Left ventricle myocardium inferior (tissue), 1 donor: Measurements from ENCODE around the gene PASK. TPM values are rescaled to one million over a fixed set of nuclear protein-coding genes. Genes with fewer than 3 reads are reported as not detected.

ENCODE experiments used
- DNase-seq: peaks from one replicate; pipeline ENCODE4 v3.0.0-alpha.2; 2020
- H3K27ac ChIP-seq: fragments of 200-600 bp; replicated peaks from 2 replicates; pipeline ENCODE4 v1.8.0; 2021
- H3K27me3 ChIP-seq: fragments of 200-600 bp; 2 replicates; pipeline ENCODE4 v1.8.0; 2021; ENCODE audit warnings: low read depth
- H3K36me3 ChIP-seq: fragments of 200-600 bp; 2 replicates; pipeline ENCODE4 v1.8.0; 2021
- H3K4me1 ChIP-seq: fragments of 200-600 bp; 2 replicates; pipeline ENCODE4 v1.8.0; 2021
- H3K4me3 ChIP-seq: fragments of 200-600 bp; 2 replicates; pipeline ENCODE4 v1.8.0; 2021; ENCODE audit warnings: mild to moderate bottlenecking, moderate library complexity
- H3K9me3 ChIP-seq: fragments of 200-600 bp; replicated peaks from 2 replicates; pipeline ENCODE4 v1.8.0; 2021
- intact Hi-C: fragments of 100-400 bp; cut with micrococcal nuclease; formaldehyde crosslinking; loops from one replicate; pipeline ENCODE4 v1.11.0; 2022
- total RNA-seq: library from RNA; stranded (reverse); fragmentation: NEBNext Ultra II Directional; extraction: Animal tissue kit (Norgen Biotek cat#: 25700); gene quantifications from one replicate; pipeline ENCODE4 v1.2.1, GENCODE V29; 2021
- TF ChIP-seq, protein P1 (sequence below): fragments of 200-600 bp; IDR thresholded peaks from 2 replicates; pipeline ENCODE4 v1.8.0; 2021; ENCODE audit warnings: antibody characterized with exemption, mild to moderate bottlenecking, borderline replicate concordance
- donor health status: DM: no; HTN: yes; CAD: no; lungs with severe emphysema.

PASK gene
- total RNA-seq, 1 donor from 2014 or later = 3.4 TPM

DNA sequence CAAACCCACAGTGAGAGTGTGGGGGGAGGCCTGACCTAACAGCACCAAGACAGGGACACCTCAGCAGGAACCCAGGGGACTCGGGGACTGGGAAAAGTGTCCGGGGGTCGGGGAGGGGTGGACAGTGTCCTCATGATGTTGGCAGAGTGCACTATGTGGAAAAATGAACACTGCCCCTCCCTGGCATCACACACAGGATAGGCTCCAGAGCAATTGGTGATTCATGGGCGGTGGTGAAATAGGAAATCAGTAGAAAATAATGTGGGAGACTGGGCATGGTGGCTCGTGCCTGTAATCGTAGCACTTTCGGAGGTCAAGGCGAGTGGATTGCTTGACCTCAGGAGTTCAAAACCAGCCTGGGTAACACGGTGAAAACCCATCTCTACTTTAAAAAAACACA, 35.6 kb upstream of the PASK start:
- Histone ChIP-seq H3K4me1 (no peaks in the 10 kb centered on the region), H3K36me3 (peaks cover 19% of the 10 kb centered on the region), H3K27ac (no peak overlapping the region), H3K9me3 (no peaks in the 10 kb centered on the region), H3K27me3 (peaks cover 7% of the 10 kb centered on the region), H3K4me3 (no peak overlapping the region)
- intact Hi-C loops = no loop called here
- DNase-seq = no peak
- TF ChIP-seq, protein P1, sequence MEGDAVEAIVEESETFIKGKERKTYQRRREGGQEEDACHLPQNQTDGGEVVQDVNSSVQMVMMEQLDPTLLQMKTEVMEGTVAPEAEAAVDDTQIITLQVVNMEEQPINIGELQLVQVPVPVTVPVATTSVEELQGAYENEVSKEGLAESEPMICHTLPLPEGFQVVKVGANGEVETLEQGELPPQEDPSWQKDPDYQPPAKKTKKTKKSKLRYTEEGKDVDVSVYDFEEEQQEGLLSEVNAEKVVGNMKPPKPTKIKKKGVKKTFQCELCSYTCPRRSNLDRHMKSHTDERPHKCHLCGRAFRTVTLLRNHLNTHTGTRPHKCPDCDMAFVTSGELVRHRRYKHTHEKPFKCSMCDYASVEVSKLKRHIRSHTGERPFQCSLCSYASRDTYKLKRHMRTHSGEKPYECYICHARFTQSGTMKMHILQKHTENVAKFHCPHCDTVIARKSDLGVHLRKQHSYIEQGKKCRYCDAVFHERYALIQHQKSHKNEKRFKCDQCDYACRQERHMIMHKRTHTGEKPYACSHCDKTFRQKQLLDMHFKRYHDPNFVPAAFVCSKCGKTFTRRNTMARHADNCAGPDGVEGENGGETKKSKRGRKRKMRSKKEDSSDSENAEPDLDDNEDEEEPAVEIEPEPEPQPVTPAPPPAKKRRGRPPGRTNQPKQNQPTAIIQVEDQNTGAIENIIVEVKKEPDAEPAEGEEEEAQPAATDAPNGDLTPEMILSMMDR = no peak

DNA sequence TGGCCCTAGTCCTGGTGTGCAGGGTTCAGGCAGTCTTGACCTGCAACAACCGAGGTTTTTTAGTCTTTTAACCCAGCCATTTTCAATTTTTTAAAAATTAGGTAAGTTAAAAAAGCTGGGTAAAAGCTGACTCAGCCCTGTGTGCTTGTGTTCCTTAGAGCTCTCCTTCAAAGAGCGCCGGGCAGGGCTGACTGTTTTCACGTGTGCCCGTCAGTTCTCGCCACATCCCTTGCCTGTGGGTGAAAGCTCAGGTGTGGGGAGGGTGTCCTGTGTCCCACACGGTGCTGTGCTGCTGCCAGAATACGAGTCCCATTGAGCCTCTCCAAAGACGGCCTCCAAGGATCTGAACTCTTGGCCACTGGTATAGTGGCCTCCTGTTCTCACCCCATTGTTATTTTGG, 33.9 kb upstream of the PASK start:
- Histone ChIP-seq H3K36me3 (peaks cover 29% of the 10 kb centered on the region), H3K27me3 (peaks cover 7% of the 10 kb centered on the region), H3K9me3 (no peaks in the 10 kb centered on the region), H3K4me1 (no peaks in the 10 kb centered on the region), H3K27ac (no peak overlapping the region), H3K4me3 (no peak overlapping the region)
- TF ChIP-seq, protein P1 = no peak
- intact Hi-C loops = no loop called here
- no peak for DNase-seq

DNA sequence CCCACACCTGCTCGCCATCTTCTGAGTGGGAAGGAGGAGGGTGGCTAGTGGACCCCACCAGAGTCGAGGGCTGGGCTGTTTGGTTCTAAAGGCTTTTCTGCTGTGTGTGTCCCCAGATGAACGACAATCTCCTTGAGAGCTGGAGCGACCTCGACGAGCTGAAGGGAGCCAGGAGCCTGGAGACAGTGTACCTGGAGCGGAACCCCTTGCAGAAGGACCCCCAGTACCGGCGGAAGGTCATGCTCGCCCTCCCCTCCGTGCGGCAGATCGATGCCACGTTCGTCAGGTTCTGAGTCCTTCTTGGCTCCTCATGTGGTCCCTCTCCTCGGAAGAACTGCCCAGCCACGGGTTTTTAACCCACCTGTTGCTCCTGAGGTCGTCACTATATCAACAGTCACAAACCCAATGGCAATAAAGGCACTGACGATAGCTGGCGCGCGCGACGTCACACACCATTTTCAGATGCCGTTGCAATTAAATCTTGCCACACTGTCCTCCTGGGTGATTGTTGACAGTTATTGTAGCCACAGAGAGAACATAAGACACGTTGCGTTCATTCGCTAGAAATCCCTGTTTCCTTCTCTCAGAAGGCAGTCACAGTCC, 33.4 kb upstream of the PASK start:
- Histone ChIP-seq H3K4me1 (no peaks in the 10 kb centered on the region), H3K27me3 (peaks cover 4% of the 10 kb centered on the region), H3K36me3 (peaks cover 35% of the 10 kb centered on the region), H3K4me3 (no peak overlapping the region), H3K27ac (no peak overlapping the region), H3K9me3 (no peaks in the 10 kb centered on the region)
- DNase-seq = no peak
- intact Hi-C loops = no loop called here
- TF ChIP-seq, protein P1 = no peak

GRCh38 chr2:241182126-241182525, 32.9 kb upstream of the PASK start:
- intact Hi-C loops = no loop called here
- Histone ChIP-seq H3K27me3 (peaks cover 1% of the 10 kb centered on the region), H3K4me3 (no peak overlapping the region), H3K4me1 (no peaks in the 10 kb centered on the region), H3K36me3 (peaks cover 39% of the 10 kb centered on the region), H3K9me3 (no peaks in the 10 kb centered on the region), H3K27ac (no peak overlapping the region)
- TF ChIP-seq, protein P1 = no peak
- DNase-seq = no peak

DNA sequence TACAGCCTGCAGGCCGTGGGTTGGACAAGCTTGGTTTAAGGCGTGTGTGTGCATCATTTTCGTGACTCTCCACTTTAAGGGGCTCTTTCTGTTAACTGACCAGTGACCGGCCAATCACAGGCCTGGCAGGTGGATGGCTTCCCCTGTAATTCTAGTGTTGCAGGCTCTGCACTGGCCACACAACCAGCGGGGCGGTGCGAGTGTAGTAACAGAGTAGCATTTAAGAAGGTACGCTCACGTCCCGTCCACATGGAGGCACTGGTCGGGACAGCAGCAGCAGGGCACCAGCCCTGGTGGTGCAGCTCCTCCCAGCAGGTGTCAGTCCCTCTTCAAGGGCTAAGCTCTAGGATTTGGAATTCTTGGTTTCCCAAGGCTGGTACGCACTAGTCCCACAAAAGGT, 31.2 kb upstream of the PASK start:
- DNase-seq = no peak
- TF ChIP-seq, protein P1 = no peak
- intact Hi-C loops = no loop called here
- Histone ChIP-seq H3K4me3 (no peak overlapping the region), H3K27me3 (no peaks in the 10 kb centered on the region), H3K4me1 (no peaks in the 10 kb centered on the region), H3K9me3 (no peaks in the 10 kb centered on the region), H3K36me3 (peaks cover 55% of the 10 kb centered on the region), H3K27ac (no peak overlapping the region)
